HG02759 (cell line): ENCODE data around the gene FLII.

Experiments used
- ATAC-seq: cut with Tn5 transposase; IDR thresholded peaks from one replicate; pipeline ENCODE4 v1.9.1; 2021; ENCODE audit warnings: mild to moderate bottlenecking, moderate library complexity; ENCODE audit not compliant: unreplicated experiment

FLII gene

GRCh38 chr17:18245038-18245776, 13.3 kb downstream of the FLII start:
- ATAC-seq: no peak

GRCh38 chr17:18241229-18241871, 17.2 kb downstream of the FLII start:
- ATAC-seq: no peak

GRCh38 chr17:18240449-18240848, 18.1 kb downstream of the FLII start:
- ATAC-seq: no peak

GRCh38 chr17:18238299-18238698, 20.2 kb downstream of the FLII start:
- no peak for ATAC-seq

- no peak for ATAC-seq
Measured at GRCh38 chr17:18237461-18237860, 21.1 kb downstream of the FLII start.

GRCh38 chr17:18236494-18236893, 22.0 kb downstream of the FLII start:
- no peak for ATAC-seq

- no peak for ATAC-seq
Measured at GRCh38 chr17:18235743-18236256, 22.7 kb downstream of the FLII start.

- ATAC-seq: no peak
Measured at GRCh38 chr17:18234853-18235380, 23.6 kb downstream of the FLII start.

GRCh38 chr17:18233803-18234518, 24.6 kb downstream of the FLII start:
- ATAC-seq: no peak

- no peak for ATAC-seq
Measured at GRCh38 chr17:18231164-18231563, 27.4 kb downstream of the FLII start.

- no peak for ATAC-seq
Measured at GRCh38 chr17:18230288-18231141, 28.0 kb downstream of the FLII start.

- ATAC-seq: no peak
Measured at GRCh38 chr17:18229771-18230170, 28.8 kb downstream of the FLII start.

- ATAC-seq: no peak
Measured at GRCh38 chr17:18229254-18229653, 29.3 kb downstream of the FLII start.

- ATAC-seq: no peak
Measured at GRCh38 chr17:18228176-18228682, 30.3 kb downstream of the FLII start.

- no peak for ATAC-seq
Measured at GRCh38 chr17:18227635-18228034, 30.9 kb downstream of the FLII start.

GRCh38 chr17:18226284-18226945, 32.1 kb downstream of the FLII start:
- ATAC-seq: no peak

GRCh38 chr17:18225642-18226283, 32.8 kb downstream of the FLII start:
- no peak for ATAC-seq

- peak; percentile 97 for ATAC-seq
Measured at GRCh38 chr17:18225121-18225641, 33.4 kb downstream of the FLII start, which contains the start of gene LLGL1. Gene LLGL1 (plus strand): TSS chr17:18225635. CDS start chr17:18225683, 48 bp downstream.
